DOHH2 (cell line): ENCODE results near the gene MID1.

Experiments
- CTCF ChIP-seq: fragments of 200-600 bp; sonication (generic); IDR thresholded peaks from one replicate; pipeline ENCODE4 v1.5.1; 2014; ENCODE audit warnings: antibody characterized with exemption, mild to moderate bottlenecking, low read depth, low read length; ENCODE audit not compliant: poor library complexity, severe bottlenecking
- EZH2phosphoT487 ChIP-seq: fragments of 200-600 bp; sonication (generic); IDR thresholded peaks from 2 replicates; pipeline ENCODE4 v1.6.1; 2017; ENCODE audit warnings: borderline replicate concordance, mild to moderate bottlenecking, antibody characterized with exemption, low read length, moderate library complexity, mixed read lengths

GRCh38 chrX:10648614-10649013, 28.2 kb upstream of the MID1 start:
- TF ChIP-seq CTCF (no peak), EZH2phosphoT487 (no peak)
